Stomach (tissue), 9 donors: Measurements from ENCODE around the gene ZBTB46. TPM values are rescaled to one million over a fixed set of nuclear protein-coding genes. Genes with fewer than 3 reads are reported as not detected.

Experiments used
- DNase-seq, 2 donors: peaks; one replicate each; pipeline versions ENCODE4 v3.0.0 to v3.0.0-alpha.2; 2013 to 2019
- H3K27ac ChIP-seq, 5 donors: fragments of 200-600 bp in 4 of 5; sonication (generic) in 4 of 5; one replicate each; pipeline ENCODE4 v1.5.1; 2013 to 2019; ENCODE audit warnings: mild to moderate bottlenecking in 1 of 5, moderate library complexity in 1 of 5
- H3K27me3 ChIP-seq, 3 donors: fragments of 200-600 bp; sonication (generic); one replicate each; pipeline ENCODE4 v1.5.1; 2017 to 2019; ENCODE audit warnings: mixed run types in 1 of 3
- H3K36me3 ChIP-seq, 4 donors: fragments of 200-600 bp; sonication (generic); 1 replicate in 3 of 4; 2 replicates in 1 of 4; pipeline ENCODE4 v1.5.1; 2016 to 2019
- H3K4me1 ChIP-seq, 4 donors: fragments of 200-600 bp; sonication (generic); one replicate each; pipeline ENCODE4 v1.5.1; 2016 to 2019
- H3K4me3 ChIP-seq, 4 donors: fragments of 200-600 bp; sonication (generic) in 3 of 4; one replicate each; pipeline ENCODE4 v1.5.1; 2016 to 2019; ENCODE audit warnings: mild to moderate bottlenecking in 1 of 4
- H3K9me3 ChIP-seq, 4 donors: fragments of 200-600 bp; sonication (generic); one replicate each; pipeline ENCODE4 v1.5.1; 2016 to 2019
- CTCF ChIP-seq, 7 experiments: fragments of 450-650 bp in 4 of 7; fragments of 200-600 bp in 3 of 7; sonication (generic) in 3 of 7; IDR thresholded peaks; one replicate each; pipeline ENCODE4 v1.5.1; 2016 to 2019; ENCODE audit warnings: antibody characterized with exemption in 7 of 7, control low read depth in 2 of 7, mild to moderate bottlenecking in 1 of 7
- EP300 ChIP-seq: sonication (generic); formaldehyde crosslinking; IDR thresholded peaks from one replicate; pipeline ENCODE4 v1.6.1; 2017; ENCODE audit warnings: antibody characterized with exemption
- POLR2A ChIP-seq, 4 donors: fragments of 450-650 bp; IDR thresholded peaks; one replicate each; pipeline ENCODE4 v1.6.1; 2016; ENCODE audit warnings: antibody characterized with exemption in 4 of 4, control low read depth in 2 of 4, mild to moderate bottlenecking in 1 of 4, moderate library complexity in 1 of 4
- POLR2AphosphoS5 ChIP-seq, 3 donors: sonication (generic); formaldehyde crosslinking; IDR thresholded peaks; one replicate each; pipeline ENCODE4 v1.6.1; 2016; ENCODE audit warnings: antibody characterized with exemption in 3 of 3
- WGBS, 5 donors: extraction: QIAGEN DNeasy Blood & Tissue Kit in 3 of 5; methylation state at CpG; one replicate each; pipeline versions ENCODE4 v1.1.5 to v1.1.7; 2013 to 2018; 5-methylcytosine and 5-hydroxymethylcytosine counted together
- intact Hi-C: fragments of 100-400 bp; cut with DNase I; formaldehyde crosslinking; loops from one replicate; pipeline ENCODE4 v1.15.1; 2023; ENCODE audit warnings: low total_unique reads
- polyA plus RNA-seq, 3 donors: library from polyadenylated mRNA; stranded (reverse); fragments of 200-250 nt; gene quantifications; one replicate each; pipeline ENCODE4 v1.2.3, GENCODE V29; 2013
- small RNA-seq, 4 donors: library from RNA; depleted of rRNA; stranded (forward); fragments of <200 nt; gene quantifications; one replicate each; pipeline ENCODE3, GENCODE V24; 2016
- total RNA-seq, 5 donors: library from RNA; depleted of rRNA; stranded (reverse); fragments of >200 nt; gene quantifications; one replicate each; pipeline versions ENCODE4 v1.1.0 to v1.2.3, GENCODE V29; 2014 to 2016
- donor health status: healthy with polysubstance abuse.
- donor health status: Bipolar disorder and iron deficiency.
- donor health status: healthy.

ZBTB46 gene
- total and polyA plus RNA-seq, 8 donors: 0.58 to 13.4 (median 2.5) TPM

- peak in 1 of 2 donors; percentile 19 for DNase-seq
- no peaks in the 10 kb centered on the region for H3K27me3 ChIP-seq
- peaks cover 16 to 50% (median 24%) of the 10 kb centered on the region in 4 donors for H3K36me3 ChIP-seq
- no peaks in the 10 kb centered on the region for H3K9me3 ChIP-seq
- no peak overlapping the region for H3K27ac ChIP-seq
- intact Hi-C loops: no loop called here
- H3K4me1 ChIP-seq: peaks cover 23 to 73% (median 51%) of the 10 kb centered on the region in 4 donors
- H3K4me3 ChIP-seq: no peak overlapping the region
- TF ChIP-seq EP300: no peak
- no peak for TF ChIP-seq POLR2AphosphoS5 (IDR thresholded peaks at IDR 0.05)
- TF ChIP-seq CTCF (IDR thresholded peaks at IDR 0.05): no peak
- TF ChIP-seq POLR2A (IDR thresholded peaks at IDR 0.05): no peak
- WGBS, 5 donors: 88 to 96% (median 96%) methylated on average over 7 to 21 of the region's 21 CpGs
Measured at GRCh38 chr20:63693733-63694583, 137.1 kb downstream of the ZBTB46 start.

Small RNA genes lying within 50 kb of the gene (small RNA-seq; reads per million reads assigned to genes)
- gene LIME1 (0 reads per million in 4 donors), gene TNFRSF6B (0 reads per million in 4 donors)

Other genes starting within 250 kb of the ZBTB46 start
- 10 to 100 TPM in 2 of 5 donors, 1 to 10 TPM in 3; 1.8 to 20.4 (median 8.3) TPM for gene GMEB2, start 204.2 kb downstream of the ZBTB46 start, total RNA-seq
- gene GMEB2, start 204.2 kb downstream of the ZBTB46 start, polyA plus RNA-seq: 1 to 10 TPM; 5.4 to 7.5 (median 7.4) TPM
- 10 to 100 TPM in 2 of 5 donors, 1 to 10 TPM in 2, under 1 TPM in 1; 0.87 to 13.4 (median 5.5) TPM for gene STMN3, start 177.8 kb downstream of the ZBTB46 start, total RNA-seq
- 10 to 100 TPM; 12.3 to 14.8 (median 12.5) TPM for gene STMN3, start 177.8 kb downstream of the ZBTB46 start, polyA plus RNA-seq
- 10 to 100 TPM; 13.6 to 70.4 (median 32.7) TPM for gene RTEL1, start 173.0 kb downstream of the ZBTB46 start, total RNA-seq
- gene RTEL1, start 173.0 kb downstream of the ZBTB46 start, polyA plus RNA-seq: 1 to 10 TPM; 7.6 to 10.0 (median 9.2) TPM
- gene TNFRSF6B, start 134.6 kb downstream of the ZBTB46 start, total RNA-seq: 10 to 100 TPM in 1 of 5 donors, 1 to 10 TPM in 3, not detected in 1; 1.1 to 16.9 (median 3.2) TPM
- 10 to 100 TPM in 1 of 3 donors, 1 to 10 TPM in 2; 8.5 to 26.2 (median 9.5) TPM for gene TNFRSF6B, start 134.6 kb downstream of the ZBTB46 start, polyA plus RNA-seq
- 100 to 1,000 TPM in 1 of 5 donors, 10 to 100 TPM in 3, 1 to 10 TPM in 1; 7.6 to 103 (median 35.8) TPM for gene ARFRP1, start 123.3 kb downstream of the ZBTB46 start, total RNA-seq
- gene ARFRP1, start 123.3 kb downstream of the ZBTB46 start, polyA plus RNA-seq: 10 to 100 TPM; 30.2 to 56.2 (median 35.9) TPM
- 10 to 100 TPM; 12.3 to 49.6 (median 39.3) TPM for gene ZGPAT, start 123.2 kb downstream of the ZBTB46 start, total RNA-seq
- gene ZGPAT, start 123.2 kb downstream of the ZBTB46 start, polyA plus RNA-seq: 10 to 100 TPM; 29.9 to 41.7 (median 37.7) TPM
- gene LIME1, start 94.6 kb downstream of the ZBTB46 start, total RNA-seq: 100 to 1,000 TPM in 1 of 5 donors, 10 to 100 TPM in 2, 1 to 10 TPM in 2; 3.6 to 117 (median 16.8) TPM
- gene LIME1, start 94.6 kb downstream of the ZBTB46 start, polyA plus RNA-seq: 10 to 100 TPM; 17.1 to 24.3 (median 19.9) TPM
- 10 to 100 TPM in 3 of 5 donors, 1 to 10 TPM in 2; 7.1 to 60.5 (median 25.9) TPM for gene SLC2A4RG, start 91.5 kb downstream of the ZBTB46 start, total RNA-seq
- gene SLC2A4RG, start 91.5 kb downstream of the ZBTB46 start, polyA plus RNA-seq: 10 to 100 TPM; 40.1 to 76.9 (median 57.4) TPM
- gene ABHD16B, start 30.2 kb upstream of the ZBTB46 start, total RNA-seq: not detected
- gene ABHD16B, start 30.2 kb upstream of the ZBTB46 start, polyA plus RNA-seq: under 1 TPM in 2 of 3 donors, not detected in 1; 0.37 to 0.43 TPM
- gene TPD52L2, start 34.0 kb upstream of the ZBTB46 start, total RNA-seq: 10 to 100 TPM; 42.0 to 53.1 (median 45.5) TPM
- 10 to 100 TPM; 72.8 to 75.6 (median 73.3) TPM for gene TPD52L2, start 34.0 kb upstream of the ZBTB46 start, polyA plus RNA-seq
- 10 to 100 TPM; 23.7 to 60.1 (median 52.7) TPM for gene DNAJC5, start 63.9 kb upstream of the ZBTB46 start, total RNA-seq
- gene DNAJC5, start 63.9 kb upstream of the ZBTB46 start, polyA plus RNA-seq: 10 to 100 TPM; 23.1 to 26.4 (median 25.6) TPM
- 100 to 1,000 TPM in 1 of 5 donors, 10 to 100 TPM in 4; 20.9 to 107 (median 36.8) TPM for gene UCKL1, start 125.2 kb upstream of the ZBTB46 start, total RNA-seq
- 10 to 100 TPM; 17.7 to 60.5 (median 24.0) TPM for gene UCKL1, start 125.2 kb upstream of the ZBTB46 start, polyA plus RNA-seq
- 10 to 100 TPM in 2 of 5 donors, 1 to 10 TPM in 3; 6.1 to 12.1 (median 9.2) TPM for gene ZNF512B, start 138.7 kb upstream of the ZBTB46 start, total RNA-seq
- 1 to 10 TPM; 3.5 to 7.6 (median 6.3) TPM for gene ZNF512B, start 138.7 kb upstream of the ZBTB46 start, polyA plus RNA-seq
- gene SAMD10, start 148.4 kb upstream of the ZBTB46 start, total RNA-seq: 10 to 100 TPM in 2 of 5 donors, 1 to 10 TPM in 3; 2.9 to 68.1 (median 9.4) TPM
- 1 to 10 TPM; 4.9 to 6.6 (median 6.3) TPM for gene SAMD10, start 148.4 kb upstream of the ZBTB46 start, polyA plus RNA-seq
- gene PRPF6, start 149.9 kb upstream of the ZBTB46 start, total RNA-seq: 10 to 100 TPM; 30.4 to 67.4 (median 39.7) TPM
- 10 to 100 TPM; 27.0 to 44.2 (median 39.6) TPM for gene PRPF6, start 149.9 kb upstream of the ZBTB46 start, polyA plus RNA-seq
- gene C20orf204, start 204.9 kb upstream of the ZBTB46 start, total RNA-seq: 1 to 10 TPM in 1 of 5 donors, not detected in 4; 1.7 TPM
- gene C20orf204, start 204.9 kb upstream of the ZBTB46 start, polyA plus RNA-seq: 1 to 10 TPM in 2 of 3 donors, under 1 TPM in 1; 0.62 to 3.4 (median 1.4) TPM
- 10 to 100 TPM in 2 of 5 donors, 1 to 10 TPM in 2, under 1 TPM in 1; 0.58 to 26.6 (median 8.9) TPM for gene SOX18, start 218.4 kb upstream of the ZBTB46 start, total RNA-seq
- gene SOX18, start 218.4 kb upstream of the ZBTB46 start, polyA plus RNA-seq: 10 to 100 TPM in 1 of 3 donors, 1 to 10 TPM in 2; 6.2 to 15.2 (median 8.4) TPM
- gene TCEA2, start 231.9 kb upstream of the ZBTB46 start, total RNA-seq: 10 to 100 TPM in 4 of 5 donors, 1 to 10 TPM in 1; 3.1 to 30.7 (median 22.8) TPM
- gene TCEA2, start 231.9 kb upstream of the ZBTB46 start, polyA plus RNA-seq: 10 to 100 TPM; 21.0 to 35.5 (median 30.4) TPM
- 10 to 100 TPM in 1 of 5 donors, 1 to 10 TPM in 1, not detected in 3; 3.1 to 10.1 TPM for gene RGS19, start 248.3 kb upstream of the ZBTB46 start, total RNA-seq
- gene RGS19, start 248.3 kb upstream of the ZBTB46 start, polyA plus RNA-seq: 10 to 100 TPM in 2 of 3 donors, 1 to 10 TPM in 1; 8.1 to 17.2 (median 13.1) TPM
- gene OPRL1, start 248.8 kb upstream of the ZBTB46 start, total RNA-seq: 1 to 10 TPM in 1 of 5 donors, under 1 TPM in 1, not detected in 3; 0.55 to 4.7 TPM
- under 1 TPM in 2 of 3 donors, not detected in 1; 0.18 to 0.25 TPM for gene OPRL1, start 248.8 kb upstream of the ZBTB46 start, polyA plus RNA-seq